Activated naive CD8-positive, alpha-beta T cell treated with anti-CD3 and anti-CD28 coated beads, Interleukin-2, amount 50 U/mL, for 16 hours (primary cell): ENCODE data around the gene UBE2E2.

Source experiments
- DNase-seq: peaks from one replicate; pipeline ENCODE4 v3.0.0-alpha.2; 2020; ENCODE audit warnings: low read depth, low spot score

Gene UBE2E2

DNA sequence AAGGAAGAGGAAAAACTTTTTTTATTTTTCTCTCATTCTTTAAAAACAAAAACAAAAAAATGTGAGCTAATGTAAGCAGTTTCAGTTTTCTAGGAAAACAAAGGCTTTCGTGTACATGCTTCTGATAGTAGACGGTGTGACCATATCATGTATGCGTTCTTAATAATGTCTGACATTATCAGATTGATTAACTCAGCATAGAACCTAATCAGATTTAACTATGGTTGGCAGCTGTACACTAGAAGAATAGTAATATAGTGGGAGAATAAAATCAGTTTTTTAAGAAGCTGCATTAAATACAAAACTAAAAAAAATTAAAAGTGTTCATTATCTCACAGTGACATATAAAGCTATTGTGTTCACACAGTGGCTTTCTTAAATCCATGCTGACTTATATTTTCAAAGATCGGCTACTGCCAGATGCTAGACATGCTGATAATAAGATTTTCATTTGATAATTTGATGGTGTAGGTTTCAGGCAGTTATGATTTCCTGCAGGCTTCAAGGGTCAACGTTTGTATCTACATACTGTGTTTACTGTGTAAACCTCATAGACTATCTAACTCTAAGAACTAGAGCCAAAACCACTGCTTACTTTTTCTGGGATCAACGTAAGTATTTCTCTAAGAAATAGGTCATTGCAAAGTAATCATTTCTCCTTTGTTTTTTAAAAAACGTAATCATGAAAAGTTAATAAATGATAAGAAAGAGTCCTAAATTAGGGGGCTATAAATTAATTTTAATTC lies 74.0 kb downstream of the UBE2E2 start:
- no peak for DNase-seq

DNA sequence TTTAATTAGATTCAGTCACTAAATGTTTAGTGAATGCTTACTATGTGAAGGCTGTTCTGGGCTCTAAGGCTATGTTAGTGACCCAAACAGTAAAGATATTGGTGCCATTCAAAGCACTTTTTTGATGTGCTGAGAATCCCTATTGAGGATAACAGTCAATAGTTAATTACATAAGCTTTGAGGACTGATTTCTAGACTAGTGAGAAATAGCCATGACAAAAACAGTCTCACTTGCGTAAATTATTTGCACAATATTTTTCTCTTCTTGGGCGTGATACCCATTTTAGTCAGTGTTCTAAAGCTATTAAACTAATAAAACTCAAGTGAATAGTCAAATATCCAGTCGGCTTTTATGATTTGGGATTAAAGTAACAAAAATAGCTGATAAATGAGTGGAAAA lies 74.6 kb downstream of the UBE2E2 start:
- no peak for DNase-seq

DNA sequence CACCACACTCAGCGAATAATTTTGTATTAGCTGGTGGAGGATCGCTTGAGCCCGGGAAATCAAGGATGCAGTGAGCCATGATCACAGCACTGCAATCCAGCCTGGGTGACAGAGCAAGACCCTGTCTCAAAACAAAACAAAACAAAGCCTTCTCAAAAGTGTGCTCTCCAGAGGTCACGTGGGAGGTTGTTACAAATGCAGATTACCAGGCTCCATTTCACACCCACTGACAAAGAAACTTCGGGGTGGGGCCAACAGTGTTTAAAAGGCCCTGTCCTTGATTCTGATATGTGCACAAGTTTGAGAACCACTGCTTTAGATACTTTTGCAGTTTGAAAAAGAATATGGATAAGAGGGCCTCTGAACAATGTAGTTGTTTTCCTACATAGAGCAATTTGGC lies 80.5 kb downstream of the UBE2E2 start:
- DNase-seq: no peak

DNA sequence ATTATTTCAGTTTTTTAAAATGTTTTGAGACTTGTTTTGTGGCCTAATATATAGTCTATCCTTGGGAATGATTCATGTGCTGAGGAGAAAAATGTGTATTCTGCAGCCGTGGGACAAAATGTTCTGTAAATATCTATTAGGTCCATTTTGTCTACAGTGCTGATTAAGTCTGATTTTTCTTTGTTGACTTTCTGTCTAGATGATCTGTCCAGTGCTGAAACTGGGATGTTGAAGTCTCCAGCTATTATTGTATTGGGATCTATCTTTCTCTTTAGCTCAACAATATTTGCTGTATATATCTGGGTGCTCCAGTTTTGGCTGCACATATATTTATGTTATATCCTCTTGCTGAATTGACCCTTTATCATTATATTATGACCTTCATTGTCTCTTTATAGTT lies 85.2 kb downstream of the UBE2E2 start:
- DNase-seq: no peak

DNA sequence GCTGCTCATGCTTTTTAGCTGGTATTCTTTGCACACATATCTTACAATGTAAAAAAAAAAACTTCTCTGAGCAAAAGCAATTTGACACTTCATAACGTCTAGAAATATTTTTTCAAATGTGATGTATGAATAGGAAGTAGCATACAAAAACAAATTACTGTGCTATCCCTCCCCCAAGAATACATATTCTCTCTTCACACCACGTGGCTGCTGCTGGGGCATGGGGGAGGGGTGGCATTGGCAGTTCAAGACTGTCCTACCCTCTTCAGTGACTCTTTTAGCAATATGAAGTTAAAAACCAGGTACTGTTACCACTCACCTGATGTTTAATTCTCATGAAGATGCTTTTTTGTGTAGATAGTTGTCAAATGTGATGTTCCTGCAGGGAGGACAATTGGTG lies 85.6 kb downstream of the UBE2E2 start:
- DNase-seq: no peak

DNA sequence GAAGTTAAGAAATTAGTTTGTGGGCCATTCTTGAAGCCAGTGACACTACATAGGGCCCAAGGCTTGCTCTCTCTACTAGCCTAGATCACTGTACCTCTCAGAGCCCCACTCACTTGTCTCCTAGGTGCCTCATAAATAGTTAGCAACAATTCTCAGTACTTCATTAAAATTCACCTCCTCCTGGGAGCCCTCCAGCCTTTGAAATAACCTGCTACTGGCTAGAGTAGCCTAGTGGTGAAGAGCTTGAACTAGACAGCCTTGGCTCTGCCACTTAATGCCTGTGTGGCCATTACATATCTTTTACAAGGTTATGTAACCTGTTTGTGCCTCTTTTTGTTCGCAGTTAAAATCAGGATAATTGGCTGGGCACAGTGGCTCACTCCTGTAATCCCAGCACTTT lies 89.3 kb downstream of the UBE2E2 start:
- DNase-seq: no peak

DNA sequence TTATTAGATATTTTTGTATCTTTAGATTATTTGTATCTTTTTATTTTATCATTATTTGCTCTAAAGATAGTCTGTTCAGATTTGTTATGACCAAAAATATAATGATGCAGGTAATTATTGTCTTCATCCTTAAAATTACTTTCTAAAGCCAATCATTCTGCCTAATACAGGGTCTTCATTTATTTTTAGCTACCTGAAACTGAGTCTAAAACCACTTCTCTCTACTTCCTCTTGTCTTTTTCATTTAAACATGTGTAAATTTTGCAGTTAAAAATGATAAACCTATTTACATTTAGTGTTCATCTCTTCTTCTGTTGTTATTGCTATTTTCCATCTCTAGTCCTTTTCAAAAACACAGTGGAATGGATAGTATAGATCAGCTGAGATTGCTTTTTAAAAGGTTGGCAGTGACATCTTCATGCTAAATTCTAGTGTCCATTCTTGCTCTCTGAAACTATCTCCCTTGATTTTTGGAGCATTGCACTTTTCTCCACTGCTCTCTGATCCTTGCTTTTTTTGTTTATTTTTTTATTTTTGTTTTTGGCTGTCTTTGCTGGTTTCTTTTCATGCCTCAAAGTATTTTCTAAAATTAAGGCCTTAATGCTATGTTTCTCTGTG lies 91.8 kb downstream of the UBE2E2 start:
- DNase-seq: no peak

DNA sequence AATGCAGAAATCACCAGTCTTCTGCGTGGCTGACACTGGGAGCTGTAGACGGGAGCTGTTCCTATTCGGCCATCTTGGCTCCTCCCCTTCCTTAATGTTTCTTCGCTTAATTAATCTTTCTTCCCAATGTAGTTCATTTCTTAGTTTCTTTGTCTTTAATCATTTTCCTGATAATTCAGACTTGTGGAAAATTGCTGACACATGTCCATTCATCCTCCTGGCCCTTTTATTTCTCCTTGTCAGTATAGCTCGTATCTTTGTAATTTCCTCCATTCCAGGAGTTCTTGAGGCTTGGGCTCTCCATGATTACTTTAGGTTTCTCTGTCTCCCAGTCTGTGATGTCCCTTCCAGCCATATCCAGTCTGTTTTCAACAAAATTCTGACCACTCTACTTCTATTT lies 98.7 kb downstream of the UBE2E2 start:
- DNase-seq: no peak

DNA sequence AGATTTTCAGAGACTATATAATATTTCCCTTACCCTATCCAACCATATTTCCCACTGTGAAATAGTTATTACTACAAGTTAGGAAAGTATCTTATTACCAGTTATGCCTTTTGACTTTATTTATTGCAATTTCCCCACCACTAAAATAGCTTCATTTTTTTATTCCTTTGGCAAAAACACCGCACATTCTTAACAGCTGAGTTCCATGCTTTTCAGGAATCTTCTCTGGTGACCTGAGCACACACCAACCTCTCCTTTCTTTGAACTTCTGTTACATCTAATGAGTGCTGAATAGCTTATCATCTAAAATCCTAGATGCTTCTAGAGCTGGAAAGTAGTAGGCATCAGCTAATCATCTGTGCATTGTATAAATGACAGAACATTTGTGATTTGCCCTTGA lies 99.1 kb downstream of the UBE2E2 start:
- no peak for DNase-seq

DNA sequence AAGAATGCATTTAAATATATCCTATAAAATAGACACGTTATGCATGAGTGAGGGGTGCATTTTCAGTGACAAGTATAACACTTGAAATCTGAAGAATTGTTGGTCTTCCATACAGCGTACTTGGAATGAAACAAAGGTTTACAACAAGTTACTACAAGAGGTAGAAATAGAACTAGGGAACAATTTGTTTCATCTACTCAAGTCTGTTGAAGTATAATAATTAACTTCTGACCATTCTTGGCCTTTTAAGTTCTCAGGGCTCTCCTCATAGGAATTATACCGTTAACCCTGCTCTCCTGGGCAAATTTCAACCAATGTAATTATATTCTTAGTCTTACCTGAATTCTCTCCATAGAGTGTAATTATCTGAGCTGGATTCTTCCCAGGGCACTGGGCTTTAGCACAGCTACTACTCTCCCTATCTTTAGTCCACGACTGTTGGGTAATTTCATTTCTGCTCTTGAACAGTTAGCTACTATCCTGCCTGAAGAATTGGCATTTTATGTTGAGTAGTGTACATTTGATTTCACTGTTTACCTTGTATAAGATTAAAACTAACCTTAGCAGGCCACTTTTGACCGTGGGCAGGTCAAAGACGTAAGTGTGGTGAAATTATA lies 100.6 kb downstream of the UBE2E2 start:
- DNase-seq: no peak

DNA sequence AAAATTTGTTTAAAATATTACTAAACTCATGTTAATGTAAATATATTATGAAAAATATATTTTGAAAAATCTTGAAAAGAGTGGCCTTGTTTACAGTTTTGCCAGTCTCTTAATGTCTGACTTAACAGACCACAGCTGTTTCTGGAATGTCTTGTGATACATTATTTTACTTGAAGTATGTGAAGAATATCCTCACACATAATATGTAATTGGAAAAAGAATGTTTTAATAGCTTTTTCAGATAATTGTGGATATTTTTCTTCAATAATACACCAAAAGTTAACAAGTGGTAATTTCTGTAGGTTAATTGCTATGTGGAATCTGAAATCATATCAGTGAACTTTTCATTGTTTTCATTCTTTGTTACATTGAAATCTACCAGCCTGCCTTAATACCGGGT lies 101.3 kb downstream of the UBE2E2 start:
- no peak for DNase-seq

DNA sequence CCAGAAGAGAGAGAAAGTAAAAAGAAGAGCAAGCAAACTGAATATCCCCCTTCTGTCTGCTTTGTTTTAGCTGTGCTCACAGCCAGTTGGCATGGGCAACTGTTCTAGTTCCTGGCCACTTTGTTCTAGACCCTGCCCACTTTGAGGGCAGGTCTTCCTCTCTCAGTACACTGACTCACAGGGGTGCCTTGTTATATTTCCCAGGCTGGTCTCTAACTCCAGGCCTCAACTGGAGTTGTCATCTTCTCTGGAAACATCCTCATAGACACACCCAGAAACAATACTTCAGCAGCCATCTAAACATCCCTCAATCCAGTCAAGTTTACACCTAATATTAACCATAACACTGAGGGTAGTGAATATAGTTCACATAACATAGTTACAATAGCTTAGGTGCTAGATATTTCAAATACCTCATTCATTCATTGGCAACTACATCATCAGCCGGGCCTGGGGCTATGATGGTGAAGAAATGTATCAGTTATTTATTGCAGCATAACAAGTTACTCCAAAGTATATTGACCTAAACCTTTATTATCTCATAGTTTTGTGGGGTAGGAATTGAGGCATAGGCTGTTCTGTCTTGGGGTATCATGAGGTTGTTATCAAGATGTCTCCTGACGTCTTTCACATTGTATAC lies 106.0 kb downstream of the UBE2E2 start:
- DNase-seq: no peak

DNA sequence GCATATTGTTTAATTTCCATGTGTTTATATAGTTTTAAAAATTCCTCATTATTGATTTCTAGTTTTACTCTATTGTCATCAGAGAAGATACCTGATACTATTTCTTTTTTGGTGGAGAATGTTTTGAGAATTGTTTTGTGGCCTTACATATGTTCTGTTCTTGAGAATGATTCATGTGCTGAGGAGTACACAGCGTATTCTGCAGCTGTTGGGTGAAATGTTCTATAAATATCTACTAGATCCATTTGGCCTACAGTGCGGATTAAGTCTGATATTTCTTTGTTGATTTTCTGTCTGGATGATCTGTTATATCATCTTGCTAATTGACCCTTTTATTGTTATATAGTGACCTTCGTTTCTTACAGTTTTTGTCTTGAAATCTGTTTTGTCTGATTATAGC lies 109.7 kb downstream of the UBE2E2 start:
- DNase-seq: no peak

DNA sequence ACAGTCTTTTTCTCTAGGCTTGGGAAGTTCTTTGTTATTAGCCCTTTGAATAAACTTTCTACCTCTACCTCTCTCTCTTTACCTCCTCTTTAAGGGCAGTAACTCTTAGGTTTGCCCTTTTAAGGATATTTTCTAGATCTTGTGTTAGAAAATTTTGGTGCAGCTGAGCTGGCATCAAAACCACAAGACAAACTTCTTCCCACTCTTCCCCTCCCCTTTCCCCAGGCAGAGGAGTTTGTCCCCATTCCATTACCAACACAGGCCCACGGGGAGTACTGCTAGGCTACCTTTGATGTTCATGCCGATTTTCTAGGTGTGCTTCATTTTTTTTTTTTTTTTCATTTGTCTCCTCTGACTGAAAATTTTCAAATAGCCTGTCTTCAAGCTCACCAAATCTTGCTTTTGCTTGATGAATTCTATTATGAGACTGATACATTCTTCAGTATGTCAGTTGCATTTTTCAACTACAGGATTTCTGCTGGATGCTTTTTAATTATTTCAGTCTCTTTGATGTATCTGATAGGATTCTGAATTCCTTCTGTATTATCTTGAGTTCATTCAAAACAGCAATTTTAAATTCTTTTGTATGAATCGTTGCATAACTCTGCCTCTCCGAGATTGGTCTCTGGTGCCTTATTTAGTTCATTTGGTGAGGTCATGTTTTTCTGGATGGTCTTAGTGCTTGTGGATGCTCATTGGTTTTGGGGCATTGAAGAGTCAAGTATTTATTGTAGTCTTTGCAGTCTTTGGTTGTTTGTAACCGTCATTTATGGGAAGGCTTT lies 112.0 kb downstream of the UBE2E2 start:
- DNase-seq: no peak

DNA sequence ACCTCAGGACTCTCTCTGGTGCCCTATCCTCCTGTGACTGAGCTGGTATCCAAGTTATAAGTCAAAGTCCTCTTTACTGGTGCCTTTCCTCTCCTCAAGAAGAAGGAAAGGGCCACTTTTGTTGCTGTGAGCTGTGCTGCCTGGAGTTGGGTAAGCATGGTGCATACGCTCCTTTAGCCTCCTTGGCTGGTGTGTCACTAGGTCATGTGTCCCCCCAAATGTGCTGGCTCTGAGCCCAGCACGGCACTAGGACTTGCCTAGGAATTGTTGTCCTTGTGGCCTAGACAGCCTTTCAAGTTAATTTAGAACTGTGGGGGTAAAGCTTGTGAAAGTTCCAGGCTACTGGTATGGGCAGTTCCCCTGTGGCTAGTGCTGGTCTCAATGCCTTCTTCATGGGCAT lies 113.8 kb downstream of the UBE2E2 start:
- DNase-seq: no peak

DNA sequence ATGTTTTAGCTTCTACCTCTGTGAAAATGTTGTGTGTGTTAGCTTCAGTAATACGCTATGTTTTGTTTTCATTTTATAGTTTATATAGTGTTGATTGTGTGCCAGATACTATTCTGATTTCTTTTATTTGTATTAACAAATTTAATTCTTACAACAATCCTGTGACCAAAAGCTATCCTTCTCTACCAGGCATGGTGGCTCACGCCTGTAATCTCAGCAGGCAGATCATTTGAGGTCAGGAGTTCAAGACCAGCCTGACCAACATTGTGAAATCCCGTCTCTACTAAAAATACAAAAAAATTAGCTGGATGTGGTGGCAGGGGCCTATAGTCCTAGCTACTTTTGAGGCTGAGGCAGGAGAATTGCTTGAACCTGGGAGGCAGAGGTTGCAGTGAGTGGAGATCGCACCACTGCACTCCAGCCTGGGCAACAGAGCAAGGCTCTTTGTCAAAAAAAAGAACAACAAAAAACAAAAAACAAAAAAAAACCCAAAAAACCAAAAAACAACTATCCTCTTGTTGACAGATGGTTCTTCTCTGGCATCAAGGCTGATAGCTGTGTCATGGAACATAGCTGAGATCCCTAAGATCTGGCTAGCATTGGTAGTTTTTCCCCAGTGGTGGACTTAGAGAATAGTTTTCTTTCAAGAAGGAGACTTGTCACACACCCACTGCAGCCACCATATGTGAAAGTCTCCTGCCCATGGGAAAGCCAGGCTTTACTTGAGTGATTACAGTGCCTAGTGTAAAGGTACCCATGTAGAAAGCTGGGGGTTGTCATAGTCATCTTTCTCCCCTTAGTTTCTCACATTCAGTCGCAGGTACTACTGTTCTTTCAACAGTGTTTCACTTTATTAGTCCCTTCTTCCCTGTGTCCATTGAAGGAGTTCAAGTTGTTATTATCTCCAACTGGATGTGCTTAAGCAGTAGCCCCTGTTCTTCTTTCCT lies 116.5 kb downstream of the UBE2E2 start:
- DNase-seq: no peak

DNA sequence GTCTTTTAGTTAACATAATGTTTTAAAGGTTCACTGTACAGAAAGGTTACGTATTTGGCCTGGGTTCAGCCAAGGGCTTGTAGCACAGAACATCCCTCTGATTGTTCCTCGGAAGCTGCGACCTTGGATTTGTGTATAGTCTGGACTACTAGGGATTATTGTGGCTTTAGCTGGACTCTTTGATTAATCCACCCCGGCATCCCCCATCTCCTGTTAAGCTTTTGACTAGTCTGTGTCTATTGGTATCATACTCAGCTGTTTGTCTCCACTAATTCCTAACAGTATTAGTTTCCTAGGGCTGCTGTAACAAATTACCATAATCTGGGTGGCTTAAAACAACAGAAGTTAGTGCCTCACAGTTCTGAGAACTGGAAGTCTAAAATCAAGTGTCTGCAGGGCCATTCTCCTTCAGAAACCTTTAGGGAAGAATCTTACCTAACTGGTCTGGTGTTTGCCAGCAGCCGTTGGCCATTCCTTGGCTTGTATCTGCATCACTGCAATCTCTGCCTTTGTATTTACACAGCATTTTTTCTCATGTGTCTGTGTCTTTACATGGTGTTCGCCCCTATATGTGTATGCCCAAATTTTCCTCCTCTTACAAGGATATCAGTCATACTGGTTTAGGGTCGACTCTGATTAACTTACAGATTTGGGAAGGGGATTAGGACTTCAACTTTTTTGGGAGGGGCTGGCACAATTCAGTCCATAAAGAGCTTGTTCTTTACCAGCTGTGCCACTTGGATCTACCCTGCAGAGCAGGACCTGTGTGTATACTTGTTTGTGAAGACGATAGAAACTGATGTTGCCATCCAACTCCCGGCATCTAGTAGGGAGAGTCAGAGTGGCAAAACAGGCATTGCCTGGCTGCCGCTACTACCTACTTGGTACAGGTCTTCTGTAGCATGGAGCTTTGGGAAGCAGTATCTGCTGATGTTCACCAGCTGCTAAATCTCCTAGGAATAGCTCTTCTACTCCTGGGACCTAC lies 117.8 kb downstream of the UBE2E2 start:
- no peak for DNase-seq

DNA sequence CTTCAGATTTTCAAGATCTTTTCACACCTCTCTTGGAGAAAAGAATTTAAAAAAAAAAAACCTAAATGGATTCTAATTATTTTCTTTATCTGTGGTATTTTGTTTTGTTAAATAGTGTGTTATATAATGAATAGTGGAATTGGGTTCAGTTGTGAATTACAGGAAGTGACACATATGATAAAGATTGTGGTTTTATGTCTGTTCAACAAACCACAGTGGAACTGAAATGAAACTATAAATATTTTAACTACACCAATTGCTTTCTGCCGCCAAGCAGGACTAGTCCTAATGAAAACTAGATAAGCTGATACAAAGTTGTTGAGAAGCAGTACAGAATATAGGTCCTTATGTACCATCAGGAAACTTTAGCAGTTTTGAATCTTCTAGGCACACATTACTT lies 121.6 kb downstream of the UBE2E2 start:
- DNase-seq: no peak

DNA sequence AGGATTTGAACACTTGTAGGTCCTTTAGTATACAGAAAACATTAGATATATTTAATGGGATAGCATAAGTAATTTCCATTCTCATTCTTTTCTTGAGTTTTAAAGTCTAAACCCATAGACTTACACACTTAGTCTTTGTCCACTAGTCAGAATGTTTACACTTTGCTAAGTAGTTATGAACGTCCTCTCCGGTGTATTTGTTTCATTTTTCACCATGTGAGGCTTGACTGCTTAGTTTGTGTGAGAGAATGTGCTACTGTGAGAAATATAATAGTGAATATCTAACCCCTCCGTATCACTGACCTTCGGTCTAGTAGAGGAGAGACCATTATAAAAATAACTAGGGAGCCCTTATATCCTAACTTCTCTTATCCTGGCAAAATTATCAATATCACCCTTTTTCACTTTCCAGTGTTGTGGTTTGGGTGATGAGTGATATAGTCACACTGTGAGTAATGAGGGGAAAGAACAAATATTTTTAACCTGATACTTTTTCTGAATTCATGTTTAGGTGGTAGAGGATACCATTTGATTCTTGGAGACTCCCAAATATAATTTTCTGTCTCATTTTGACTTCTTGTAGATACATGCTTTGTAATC lies 122.4 kb downstream of the UBE2E2 start:
- DNase-seq: no peak
